GF-D8 (cell line): ENCODE results near the gene ACIN1.

Experiments used
- DNase-seq: peaks from one replicate; lab custom pipeline; 2025; lab: John Stamatoyannopoulos, UW

Gene ACIN1

DNA sequence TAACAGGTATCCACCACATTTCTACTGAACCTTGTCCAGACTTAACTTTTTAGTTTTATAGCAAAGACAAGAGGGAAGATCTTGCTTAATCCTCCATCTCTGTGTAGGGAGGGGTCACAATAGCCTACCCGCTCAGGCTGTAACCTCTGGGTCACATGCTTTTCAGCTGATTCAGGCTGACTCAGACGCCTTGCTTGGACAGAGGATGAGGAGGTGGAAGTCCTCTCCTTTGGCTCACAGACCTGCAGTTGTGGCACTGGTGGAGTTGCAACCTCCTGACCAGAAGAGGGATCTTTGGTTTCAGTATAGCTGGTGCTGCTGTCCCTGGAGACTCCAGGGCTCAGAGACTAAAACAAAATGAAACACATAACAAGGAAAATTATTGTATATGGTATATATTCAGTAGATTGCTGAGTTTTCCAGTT is 16.2 kb downstream of the ACIN1 start:
- no peak for DNase-seq

DNA sequence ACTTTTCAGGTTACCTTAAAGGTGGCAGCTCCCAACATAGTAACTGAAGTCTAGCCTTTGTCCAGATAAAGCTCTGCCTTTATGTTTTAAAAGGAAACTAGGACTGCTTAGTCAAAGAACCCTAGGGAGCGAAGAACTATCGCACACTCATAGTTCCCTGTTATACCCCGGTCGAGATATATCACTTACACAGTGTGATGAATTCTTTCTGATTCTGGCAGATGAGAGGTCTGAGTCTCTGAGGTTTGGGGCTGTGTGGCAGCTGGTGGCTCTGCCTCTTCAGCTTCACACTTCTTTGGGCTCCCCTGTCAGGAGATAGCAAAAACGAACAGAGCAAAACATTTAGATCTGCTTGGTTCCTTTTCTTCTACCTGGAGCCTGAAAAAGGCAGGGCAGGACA is 17.0 kb downstream of the ACIN1 start:
- no peak for DNase-seq

DNA sequence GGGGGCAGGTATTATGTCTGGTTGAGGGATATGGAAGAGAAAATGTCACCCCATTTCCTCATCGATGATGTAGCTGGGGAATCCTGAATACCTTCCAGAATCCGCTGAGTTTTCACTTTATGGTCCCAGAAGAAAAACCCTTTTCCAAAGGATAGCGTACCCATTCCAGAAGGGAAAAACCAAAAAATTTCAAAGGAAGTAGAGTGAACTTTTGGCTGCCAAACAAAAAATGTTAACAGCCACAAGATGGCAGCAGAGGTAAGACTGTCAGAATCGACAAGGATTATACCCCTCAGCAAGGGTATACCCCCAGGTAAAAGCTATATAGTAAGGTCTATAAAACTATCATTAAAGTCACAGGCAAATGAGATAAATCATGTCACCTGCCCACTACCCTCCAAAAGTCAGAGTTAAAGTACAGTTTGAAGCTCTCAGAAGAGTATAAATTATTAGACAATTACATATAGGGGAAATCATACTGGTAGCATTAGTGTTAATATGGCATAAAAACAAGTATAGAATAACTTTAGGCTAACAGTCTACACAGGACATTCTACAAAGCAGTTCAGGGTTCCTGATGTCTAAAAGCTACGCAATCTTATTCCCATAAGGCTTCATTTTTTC is 18.0 kb downstream of the ACIN1 start:
- DNase-seq: no peak

DNA sequence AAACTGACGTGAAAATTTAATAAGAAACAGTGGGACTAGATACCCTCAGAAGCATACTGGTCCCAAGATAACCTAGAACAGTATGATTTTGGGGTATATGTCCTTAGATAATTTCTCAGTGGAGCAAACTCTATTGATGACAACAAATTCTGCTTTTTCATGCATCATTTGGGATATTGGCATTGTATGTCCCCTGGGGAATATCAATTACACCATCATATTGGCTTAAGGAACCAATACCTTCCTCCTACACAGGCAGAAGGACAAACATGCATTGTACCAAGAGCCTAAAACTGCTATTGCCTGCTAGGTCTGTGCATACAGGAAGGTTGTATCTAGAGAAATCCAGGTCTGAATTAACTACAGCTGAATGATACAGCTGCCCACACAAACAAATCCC is 20.0 kb downstream of the ACIN1 start:
- DNase-seq: no peak

DNA sequence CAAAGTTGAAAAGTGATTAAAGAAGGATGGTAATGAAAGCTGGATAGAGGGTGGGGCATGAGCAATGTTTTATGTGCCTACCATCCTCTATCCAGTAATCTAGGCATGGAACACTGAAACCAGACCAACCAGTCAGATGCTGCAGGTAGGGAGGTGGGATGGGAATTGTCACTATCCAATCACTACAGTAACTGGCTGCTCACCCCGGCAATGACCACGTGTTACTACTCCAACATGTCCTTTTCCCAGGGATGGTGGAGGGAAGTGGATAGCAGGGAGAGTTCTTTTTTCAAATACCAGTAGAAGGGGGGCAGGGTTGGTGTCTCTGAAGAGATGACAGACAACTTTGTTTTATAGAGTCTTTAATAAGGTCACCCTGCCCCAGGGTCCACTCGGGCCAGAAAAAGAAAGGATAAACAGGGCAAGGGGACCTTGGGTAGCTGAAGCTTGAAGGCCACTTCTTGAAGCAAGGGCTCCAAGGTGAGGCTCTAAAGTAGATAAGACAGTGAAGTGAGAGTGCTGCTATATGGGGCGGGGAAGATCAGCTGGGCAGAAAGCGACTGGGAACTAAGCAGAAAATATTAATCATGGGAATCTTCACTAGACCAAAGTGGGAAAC is 22.9 kb downstream of the ACIN1 start:
- DNase-seq: no peak

DNA sequence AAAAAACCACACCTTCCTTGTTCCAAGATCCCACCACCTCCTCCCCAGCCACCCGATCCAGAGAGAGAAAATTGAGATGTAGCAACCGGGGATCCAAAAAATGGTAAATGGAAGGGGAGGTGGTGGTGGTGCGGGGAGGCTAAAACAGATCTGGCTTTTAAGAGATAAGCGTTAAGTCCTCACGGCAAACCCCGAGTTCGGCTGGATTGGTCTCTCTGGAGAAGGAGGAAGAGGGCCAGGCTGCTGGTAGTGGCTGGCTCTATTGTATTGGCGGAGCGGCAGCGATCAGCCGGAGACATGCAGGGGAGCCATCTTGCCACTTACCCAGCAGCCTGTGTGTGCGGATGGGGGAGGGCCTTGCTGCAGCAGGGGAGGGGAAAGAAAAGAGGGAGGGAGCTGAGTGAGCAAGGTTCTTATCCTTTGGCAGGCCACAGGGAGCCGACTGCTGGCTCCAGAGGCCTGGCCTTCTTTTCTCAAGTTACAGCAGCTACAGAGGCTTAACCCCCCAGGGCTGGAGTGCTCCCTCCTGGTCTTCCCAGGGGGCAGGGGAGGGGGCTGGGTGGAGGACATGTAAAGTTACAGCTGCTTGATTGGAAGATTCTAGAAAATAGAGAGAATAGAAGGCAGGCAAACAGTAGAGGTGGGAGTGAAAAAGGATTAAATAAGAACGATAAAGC is 23.6 kb downstream of the ACIN1 start:
- DNase-seq: no peak

DNA sequence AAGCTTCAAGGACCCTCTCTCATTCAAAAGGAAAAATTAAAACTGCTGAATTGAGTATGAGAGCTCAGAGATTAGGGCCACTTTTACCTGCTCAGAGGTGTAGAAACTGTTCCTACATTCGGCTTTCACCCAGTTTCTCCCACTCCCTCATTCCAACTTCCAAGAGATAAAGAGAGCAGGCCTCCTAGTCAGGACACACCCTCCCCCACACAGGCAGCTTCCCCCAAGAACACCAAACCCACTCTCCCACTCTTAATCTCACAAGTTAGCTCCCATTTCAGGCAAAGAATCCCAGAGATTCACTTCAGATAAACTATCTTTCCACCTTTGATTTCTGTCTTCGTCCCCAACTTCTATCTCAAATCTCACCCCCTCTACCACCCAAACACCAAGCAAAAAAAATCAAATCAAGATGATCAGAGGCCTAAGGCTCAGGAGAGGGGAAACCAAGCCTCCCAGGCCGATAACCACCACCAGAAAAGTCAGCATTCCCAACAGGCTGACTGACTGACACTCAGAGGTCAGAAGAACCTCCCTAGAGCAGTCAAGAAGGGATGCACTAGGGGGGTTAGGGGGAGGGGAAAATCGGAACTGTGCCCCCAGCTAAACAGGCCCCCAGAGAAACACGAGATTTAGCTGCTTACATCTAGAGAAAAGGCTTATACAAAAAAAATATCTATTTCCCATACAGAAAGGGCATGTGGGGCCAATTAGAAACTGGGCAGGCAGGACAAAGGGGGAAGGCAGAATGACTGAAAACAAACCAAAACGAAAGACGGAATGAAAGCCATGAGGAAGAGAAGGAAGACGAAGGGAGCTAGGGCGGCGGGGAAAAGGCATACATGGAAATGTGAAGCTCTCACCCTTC is 24.4 kb downstream of the ACIN1 start:
- no peak for DNase-seq

DNA sequence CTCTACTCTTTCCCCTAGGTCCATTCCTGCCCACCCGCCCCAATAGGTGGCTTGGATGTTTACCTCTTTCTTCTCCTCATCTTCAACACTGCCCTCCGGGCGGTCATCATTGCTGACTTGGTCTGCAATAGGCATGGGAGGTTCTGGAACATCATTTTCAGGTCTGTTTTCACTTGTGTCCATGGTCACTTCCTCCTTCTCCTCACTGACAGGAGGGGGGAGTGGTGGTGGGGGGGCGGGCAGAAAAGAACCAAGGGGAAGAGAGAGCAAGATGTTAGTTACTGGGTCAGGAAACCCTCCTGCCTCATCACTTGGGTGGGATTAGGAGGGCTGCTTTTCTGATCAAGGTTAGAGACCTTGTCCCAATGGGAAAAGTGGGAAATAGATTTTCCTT is 25.5 kb downstream of the ACIN1 start:
- no peak for DNase-seq

DNA sequence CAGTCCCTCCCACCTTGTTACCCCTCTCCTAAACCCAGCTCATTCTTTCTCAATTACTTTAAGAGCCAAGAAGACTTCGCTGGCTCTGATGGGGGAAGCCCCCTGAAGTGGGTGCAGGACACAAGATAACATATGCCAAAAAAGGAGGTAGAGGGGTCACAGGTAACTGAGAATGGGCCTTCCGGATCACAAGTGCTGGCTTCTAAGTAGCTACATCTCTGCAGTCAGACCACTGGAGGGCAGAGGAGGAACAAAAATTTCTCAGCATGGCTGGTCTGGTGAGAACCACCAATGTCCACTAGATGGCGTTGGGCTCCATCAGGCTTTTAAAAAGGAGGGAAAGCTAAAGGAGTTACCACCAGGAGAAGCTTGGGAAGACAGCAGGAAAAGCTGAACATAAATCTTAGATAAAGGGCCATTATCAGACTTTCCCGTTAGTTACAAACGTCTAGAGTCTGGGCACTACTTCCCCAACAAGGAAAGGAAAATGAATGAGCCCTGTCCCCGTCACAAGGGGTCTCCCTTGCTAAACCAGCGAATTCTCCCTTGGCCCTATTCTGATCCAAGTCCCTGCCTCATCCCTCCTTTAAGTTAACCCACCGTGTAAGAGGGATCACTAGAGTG is 26.0 kb downstream of the ACIN1 start:
- DNase-seq: no peak

DNA sequence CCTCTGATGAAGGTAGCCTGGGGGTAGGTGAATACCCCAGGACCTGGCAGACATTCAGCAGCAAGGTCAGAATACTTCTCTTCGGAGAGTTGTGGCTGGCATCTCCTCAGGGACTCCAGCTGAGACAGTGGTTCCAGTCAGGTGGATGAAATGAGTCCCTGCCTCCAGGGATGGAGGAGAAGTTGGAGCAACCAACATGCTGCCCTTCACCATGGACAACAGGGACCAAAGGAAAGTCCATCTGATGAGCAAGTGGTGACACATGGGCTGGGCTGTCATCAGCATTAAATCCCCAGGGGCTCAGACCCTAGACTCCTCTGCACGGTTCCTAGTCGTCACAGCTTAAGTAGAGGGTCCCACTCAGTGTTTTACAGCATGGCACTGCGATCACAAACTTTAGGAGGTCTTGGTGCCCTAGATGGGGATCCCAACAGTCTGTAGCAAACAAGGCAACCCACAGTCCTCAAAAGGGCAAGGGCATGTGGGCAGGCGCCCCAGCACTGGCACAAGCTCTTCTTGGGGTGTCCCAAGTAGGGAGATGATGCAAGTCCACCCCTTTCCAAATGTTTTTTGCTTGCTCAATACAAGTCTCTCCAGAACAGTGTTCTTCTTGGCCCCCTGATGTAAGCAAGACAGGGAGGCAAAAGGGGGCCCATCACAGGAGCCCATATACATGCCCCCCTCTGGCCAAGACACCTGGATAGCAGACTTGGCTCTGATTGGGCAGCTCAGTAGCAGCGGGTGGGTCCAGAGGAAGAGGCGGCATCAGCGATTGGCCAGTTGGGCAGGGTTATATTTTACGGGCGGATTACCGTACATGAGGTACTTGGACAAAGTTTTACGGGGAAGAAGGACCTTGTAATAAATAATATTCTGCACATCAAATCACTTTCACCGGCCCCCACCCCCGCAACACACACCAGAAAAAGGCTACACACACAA is 26.8 kb downstream of the ACIN1 start:
- DNase-seq: no peak

DNA sequence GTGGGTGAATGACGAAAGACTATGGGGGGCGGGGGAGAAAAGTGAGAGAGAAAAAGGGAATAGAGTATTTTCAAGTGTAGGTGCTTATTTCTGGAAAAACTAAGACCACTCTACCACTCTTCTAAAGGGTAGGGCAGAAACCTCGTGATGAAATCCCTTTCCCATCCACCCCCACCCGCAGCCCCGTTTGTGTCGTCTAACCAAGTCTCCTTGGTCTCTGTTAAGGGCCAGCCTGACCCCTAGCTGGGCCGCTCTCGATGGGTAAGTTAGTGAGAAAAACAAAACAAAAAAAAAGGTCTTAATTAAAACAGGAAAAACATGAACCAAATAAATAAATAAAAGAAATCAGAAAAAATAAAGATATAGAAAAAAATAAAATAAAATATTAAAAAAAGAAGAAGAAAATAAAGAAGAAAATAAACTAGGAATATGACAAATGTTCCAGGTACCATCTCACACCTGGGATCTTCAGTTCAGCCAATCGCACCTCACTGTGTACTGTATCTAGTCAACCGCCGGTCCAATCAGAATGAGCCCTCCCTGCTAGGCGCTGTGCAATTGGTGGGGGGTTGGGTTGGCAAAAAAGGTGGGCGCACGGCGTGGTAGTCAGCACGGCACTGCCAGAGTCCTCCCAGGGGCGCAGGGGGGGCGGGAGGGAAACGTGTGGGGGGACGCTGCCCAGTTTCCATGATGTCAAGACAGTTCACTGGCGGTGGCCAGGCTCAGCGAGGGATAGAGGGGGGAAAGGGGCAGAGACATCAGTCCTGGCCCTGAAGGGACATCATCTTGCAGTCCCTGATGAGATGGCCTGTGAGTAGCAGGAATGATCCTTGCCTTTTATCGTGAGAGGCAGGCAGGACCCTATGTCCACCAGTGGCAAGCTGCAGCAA is 27.8 kb downstream of the ACIN1 start:
- DNase-seq: no peak

DNA sequence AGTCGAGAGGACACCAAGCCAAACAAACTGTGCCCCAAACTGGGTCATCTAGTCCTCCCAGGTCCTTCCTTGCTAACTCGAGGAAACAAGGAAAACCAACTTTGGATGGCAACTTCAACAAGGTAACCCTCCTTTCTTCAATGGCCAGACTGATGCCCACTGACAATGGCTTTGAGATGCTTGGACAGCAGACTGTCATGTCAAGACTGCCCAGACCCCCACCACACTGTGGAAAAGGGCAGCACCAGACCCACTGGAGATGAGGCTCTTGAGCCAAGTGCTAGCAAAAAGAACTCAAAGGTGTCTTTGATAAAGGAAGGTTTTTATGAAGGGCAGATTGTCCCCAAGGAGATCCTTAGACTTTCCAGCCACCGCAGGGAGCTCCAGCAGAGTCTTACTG is 28.6 kb downstream of the ACIN1 start:
- no peak for DNase-seq

DNA sequence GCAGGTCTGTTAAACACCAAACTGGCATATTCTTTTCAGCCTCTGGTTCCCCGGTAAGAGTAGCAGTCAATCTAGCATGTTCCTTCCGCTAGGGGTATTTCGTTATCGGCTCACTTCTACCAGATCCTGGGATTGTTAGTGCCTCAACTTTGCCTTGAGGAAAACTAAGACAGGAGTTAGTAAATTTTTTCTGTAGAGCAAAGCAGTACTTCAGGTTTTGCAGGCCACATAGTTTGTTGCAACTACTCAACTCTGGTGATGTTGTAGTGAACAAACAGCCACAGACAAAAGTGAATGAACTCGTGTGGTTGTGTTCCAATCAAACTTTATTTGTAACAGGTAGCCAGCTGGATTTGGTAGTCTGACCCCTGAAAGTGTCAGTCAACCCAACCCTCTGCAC is 31.3 kb downstream of the ACIN1 start:
- no peak for DNase-seq

DNA sequence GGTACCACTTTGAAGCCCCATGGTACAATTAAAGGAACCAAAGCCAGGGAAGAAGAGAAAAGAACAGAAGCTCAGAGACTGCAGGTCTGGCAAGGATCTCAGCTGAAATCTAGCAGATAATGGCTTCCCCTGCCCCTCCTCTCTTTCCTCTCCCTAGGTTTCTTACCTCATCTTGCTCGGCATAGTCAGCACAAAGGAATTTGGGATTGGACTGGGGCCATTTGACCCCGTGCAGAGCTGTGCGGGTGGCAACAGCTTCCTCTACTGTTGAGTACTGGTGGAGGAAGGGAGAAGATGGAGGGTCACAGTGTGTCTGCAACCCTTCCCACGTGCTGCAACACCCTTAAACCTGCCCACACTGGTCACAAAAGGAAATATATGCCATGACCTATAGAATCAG is 32.9 kb downstream of the ACIN1 start:
- DNase-seq: no peak

DNA sequence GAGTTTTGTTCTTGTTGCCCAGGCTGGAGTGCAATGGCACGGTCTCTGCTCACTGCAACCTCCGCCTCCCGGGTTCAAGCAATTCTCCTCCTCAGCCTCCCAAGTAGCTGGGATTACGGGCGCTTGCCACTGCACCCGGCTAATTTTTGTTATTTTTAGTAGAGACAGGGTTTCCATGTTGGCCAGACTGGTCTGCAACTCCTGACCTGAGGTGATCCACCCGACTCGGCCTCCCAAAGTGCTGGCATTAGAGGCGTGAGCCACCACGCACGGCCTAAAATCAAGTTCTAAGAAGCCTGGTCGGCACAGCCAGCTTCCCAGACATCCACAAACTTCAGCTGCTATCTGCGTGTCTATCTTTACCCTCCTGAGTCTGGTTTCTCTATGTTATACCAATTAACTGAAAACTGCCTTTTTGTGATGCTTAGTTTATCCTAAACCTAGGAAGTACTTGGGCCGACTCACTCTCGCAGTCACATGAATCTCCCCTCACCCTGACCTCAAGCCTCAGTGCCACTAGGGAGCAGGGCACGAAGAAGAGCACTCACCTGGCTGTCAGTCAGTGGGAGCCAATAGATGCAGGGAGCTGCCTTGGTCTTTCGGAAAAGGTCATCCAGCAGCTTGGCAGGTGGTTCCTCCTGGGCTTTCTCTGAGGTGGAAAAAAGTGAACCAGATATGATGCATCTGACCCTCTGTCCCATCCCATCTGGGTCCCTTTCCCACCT is 34.2 kb downstream of the ACIN1 start:
- DNase-seq: no peak

DNA sequence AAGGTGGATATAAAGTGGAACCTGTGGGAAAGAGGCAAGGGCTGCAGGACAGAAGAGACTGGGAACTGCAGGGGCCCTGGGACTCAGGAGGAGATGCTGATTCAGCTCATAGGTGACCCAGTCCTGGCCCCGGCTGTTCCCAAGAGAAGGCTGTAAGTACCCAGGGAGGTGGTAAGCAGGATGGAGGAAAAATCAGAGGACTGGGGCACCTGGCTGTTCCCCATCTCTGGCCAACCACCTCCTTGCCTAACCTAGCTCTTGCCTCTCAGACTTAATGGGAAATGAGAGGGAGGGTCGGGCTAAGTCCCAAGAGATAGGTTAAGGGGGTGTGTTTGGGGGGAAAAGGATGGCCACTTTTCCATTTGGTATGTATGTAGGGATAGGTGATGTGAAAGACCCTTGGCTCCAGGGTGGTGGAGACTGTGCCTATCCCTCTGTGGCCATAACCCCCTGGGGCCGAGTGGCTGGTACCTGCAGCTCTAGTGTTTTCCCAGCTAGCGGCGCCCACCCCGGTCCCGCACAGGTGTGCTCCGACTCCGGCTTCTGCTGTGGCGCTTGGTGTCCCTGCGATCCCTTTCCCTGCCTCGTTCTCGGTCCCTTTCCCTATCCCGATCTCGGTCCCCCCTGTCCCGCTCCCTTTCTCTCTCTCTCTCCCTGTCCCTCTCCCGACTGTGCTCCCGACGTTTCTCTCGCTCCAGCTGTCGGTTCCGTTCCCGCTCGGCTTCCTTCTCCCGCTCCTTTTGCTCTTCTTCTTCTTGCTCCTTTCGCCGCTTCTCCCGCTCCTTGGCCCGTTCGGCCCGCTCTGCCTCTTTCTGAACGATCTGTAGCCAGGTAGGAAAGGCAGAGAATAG is 36.1 kb downstream of the ACIN1 start:
- DNase-seq: no peak

DNA sequence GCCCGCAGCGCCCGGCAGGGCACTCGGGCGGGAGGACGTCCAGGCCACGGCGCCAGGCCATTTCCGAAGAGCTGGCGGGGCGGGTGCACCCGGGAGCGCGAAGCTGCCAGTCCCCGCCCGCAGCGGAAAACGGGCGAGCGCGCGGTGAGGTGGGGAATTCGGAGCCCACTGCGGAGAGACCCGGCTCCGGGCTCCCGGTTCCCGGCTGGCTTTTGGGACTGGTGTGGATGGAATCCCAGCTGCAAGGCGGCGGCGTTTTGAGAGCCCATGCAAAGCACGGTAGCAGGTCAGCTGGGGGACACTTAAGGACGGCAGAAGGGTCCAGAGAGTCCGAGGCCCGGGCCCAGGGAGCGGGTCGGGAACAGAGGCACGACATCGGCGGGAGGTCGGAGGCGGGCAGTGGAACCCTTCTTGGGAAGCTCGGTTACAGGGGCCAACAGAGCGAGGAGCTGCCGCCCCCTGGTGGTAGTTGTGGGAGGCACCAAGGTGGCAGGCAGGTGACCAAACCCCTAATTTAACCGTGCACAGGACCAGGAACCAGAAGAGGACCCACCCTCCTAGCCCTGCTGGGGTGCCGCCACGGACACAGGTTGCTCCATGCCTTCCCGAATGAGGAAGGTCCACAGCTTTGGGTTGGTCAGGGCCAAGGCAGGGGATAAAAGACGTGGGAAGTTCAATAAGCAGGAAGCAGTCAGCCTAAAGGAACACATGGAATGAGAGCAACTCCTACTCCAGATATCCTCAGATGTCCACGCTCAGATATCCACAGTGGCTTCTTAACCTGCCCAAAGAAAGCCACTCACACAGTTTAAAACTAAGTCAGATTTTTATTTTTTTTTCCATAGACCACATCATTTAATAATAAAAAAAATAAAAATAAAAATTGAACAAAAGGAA is 36.9 kb downstream of the ACIN1 start:
- DNase-seq: no peak
